ENCODE measurements around the gene PTPN3. TPM values are rescaled to one million over a fixed set of nuclear protein-coding genes. Genes with fewer than 3 reads are reported as not detected.

PTPN3 gene
- total and polyA plus RNA-seq, 2 experiments from 2014 or later: 1.4 to 2.6 TPM

DNA sequence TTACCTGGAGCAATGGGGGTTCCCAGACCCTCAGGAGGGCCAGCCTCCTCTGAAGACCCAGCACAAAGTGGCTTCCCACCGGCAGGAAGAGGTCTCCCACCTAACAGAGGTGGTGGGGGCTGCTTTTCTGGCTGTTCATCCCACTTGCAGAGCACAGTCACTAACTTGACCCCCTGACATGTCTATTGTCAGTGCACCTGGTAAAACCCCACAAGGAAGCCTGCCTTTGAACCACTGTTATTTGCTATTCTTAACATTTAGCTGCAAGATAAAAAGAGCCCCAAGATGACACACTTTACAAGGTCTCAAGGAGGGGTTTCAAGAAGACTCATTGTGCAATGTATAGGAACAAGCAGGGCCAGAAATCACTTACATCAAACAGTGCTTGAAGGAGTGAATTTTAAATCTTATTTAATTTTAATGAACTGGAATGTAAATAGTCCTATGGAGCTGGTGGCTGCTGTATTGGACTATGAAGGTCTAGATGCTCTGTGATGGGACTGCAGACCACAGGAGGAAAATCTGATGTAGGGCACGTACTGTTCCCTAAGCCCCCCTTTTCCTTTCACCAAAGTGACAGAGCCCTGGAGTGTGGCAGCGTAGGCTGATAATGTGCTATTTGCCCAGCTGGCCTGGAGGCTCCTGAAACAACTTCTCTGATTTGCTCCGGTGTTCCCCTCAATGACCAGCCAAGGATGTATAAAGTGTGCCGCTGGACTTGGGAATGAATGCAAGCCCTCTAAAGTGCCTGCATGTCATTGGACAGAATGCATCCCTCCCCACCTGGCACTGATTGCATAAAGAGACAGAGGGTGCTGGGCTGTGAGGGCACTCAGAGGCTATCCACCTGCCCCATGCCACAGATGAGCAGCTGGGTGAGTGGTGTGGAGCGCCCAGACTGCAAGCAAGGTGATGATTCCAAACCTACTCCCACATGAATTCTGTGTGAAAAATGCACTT, 80.2 kb downstream of the PTPN3 start (continued):
- TF ChIP-seq, protein P1, sequence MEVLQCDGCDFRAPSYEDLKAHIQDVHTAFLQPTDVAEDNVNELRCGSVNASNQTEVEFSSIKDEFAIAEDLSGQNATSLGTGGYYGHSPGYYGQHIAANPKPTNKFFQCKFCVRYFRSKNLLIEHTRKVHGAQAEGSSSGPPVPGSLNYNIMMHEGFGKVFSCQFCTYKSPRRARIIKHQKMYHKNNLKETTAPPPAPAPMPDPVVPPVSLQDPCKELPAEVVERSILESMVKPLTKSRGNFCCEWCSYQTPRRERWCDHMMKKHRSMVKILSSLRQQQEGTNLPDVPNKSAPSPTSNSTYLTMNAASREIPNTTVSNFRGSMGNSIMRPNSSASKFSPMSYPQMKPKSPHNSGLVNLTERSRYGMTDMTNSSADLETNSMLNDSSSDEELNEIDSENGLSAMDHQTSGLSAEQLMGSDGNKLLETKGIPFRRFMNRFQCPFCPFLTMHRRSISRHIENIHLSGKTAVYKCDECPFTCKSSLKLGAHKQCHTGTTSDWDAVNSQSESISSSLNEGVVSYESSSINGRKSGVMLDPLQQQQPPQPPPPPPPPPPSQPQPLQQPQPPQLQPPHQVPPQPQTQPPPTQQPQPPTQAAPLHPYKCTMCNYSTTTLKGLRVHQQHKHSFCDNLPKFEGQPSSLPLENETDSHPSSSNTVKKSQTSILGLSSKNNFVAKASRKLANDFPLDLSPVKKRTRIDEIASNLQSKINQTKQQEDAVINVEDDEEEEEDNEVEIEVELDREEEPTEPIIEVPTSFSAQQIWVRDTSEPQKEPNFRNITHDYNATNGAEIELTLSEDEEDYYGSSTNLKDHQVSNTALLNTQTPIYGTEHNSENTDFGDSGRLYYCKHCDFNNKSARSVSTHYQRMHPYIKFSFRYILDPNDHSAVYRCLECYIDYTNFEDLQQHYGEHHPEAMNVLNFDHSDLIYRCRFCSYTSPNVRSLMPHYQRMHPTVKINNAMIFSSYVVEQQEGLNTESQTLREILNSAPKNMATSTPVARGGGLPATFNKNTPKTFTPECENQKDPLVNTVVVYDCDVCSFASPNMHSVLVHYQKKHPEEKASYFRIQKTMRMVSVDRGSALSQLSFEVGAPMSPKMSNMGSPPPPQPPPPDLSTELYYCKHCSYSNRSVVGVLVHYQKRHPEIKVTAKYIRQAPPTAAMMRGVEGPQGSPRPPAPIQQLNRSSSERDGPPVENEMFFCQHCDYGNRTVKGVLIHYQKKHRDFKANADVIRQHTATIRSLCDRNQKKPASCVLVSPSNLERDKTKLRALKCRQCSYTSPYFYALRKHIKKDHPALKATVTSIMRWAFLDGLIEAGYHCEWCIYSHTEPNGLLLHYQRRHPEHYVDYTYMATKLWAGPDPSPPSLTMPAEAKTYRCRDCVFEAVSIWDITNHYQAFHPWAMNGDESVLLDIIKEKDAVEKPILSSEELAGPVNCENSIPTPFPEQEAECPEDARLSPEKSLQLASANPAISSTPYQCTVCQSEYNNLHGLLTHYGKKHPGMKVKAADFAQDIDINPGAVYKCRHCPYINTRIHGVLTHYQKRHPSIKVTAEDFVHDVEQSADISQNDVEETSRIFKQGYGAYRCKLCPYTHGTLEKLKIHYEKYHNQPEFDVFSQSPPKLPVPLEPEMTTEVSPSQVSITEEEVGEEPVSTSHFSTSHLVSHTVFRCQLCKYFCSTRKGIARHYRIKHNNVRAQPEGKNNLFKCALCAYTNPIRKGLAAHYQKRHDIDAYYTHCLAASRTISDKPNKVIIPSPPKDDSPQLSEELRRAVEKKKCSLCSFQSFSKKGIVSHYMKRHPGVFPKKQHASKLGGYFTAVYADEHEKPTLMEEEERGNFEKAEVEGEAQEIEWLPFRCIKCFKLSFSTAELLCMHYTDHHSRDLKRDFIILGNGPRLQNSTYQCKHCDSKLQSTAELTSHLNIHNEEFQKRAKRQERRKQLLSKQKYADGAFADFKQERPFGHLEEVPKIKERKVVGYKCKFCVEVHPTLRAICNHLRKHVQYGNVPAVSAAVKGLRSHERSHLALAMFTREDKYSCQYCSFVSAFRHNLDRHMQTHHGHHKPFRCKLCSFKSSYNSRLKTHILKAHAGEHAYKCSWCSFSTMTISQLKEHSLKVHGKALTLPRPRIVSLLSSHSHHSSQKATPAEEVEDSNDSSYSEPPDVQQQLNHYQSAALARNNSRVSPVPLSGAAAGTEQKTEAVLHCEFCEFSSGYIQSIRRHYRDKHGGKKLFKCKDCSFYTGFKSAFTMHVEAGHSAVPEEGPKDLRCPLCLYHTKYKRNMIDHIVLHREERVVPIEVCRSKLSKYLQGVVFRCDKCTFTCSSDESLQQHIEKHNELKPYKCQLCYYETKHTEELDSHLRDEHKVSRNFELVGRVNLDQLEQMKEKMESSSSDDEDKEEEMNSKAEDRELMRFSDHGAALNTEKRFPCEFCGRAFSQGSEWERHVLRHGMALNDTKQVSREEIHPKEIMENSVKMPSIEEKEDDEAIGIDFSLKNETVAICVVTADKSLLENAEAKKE (CRISPR knock-in tag; IDR thresholded peaks at IDR 0.05): no peak
- no peak for TF ChIP-seq ZNF114 (CRISPR knock-in tag; IDR thresholded peaks at IDR 0.05)
- TF ChIP-seq JUNB (IDR thresholded peaks at IDR 0.05; ENCODE audit: unreplicated experiment): no peak

GRCh38 chr9:109417054-109417453, 81.1 kb downstream of the PTPN3 start:
- H3K4me1 Mint-ChIP-seq: peaks cover 28% of the 10 kb centered on the region
- H3K9me2 ChIP-seq (ENCODE audit: insufficient read depth): no peaks in the 10 kb centered on the region
- H3K9me3 Mint-ChIP-seq: no peaks in the 10 kb centered on the region
- H3K36me3 ChIP-seq (ENCODE audit: insufficient read depth): no peaks in the 10 kb centered on the region
- H3F3A ChIP-seq (replicated peaks; ENCODE audit: low read depth): no peaks in the 10 kb centered on the region
- H3K79me2 ChIP-seq (replicated peaks; ENCODE audit: insufficient read depth): no peaks in the 10 kb centered on the region
- H3K27me3 Mint-ChIP-seq (ENCODE audit: insufficient read depth, low read depth, poor library complexity): peaks cover 2% of the 10 kb centered on the region
- no peak overlapping the region for H3K27ac ChIP-seq (ENCODE audit: low read depth)
- no peaks in the 10 kb centered on the region for H3K27me3 ChIP-seq (ENCODE audit: insufficient read depth)
- H3K4me2 ChIP-seq: no peak overlapping the region
- no peak overlapping the region for H3K27ac Mint-ChIP-seq
- H3K4me3 ChIP-seq: no peak overlapping the region
- ATAC-seq: no peak
- no peak overlapping the region for H2AFZ ChIP-seq
- no peaks in the 10 kb centered on the region for H4K20me1 ChIP-seq (replicated peaks; ENCODE audit: insufficient read depth)
- H3K36me3 Mint-ChIP-seq (ENCODE audit: low read depth): no peaks in the 10 kb centered on the region
- no peak for DNase-seq (ENCODE audit: low spot score)
- no peak overlapping the region for H3K4me3 Mint-ChIP-seq
- peaks cover 9% of the 10 kb centered on the region for H3K4me1 ChIP-seq (ENCODE audit: insufficient read depth)
- TF ChIP-seq STAT1 (IDR thresholded peaks at IDR 0.05; ENCODE audit: unreplicated experiment): no peak
- TF ChIP-seq CREB1 (CRISPR knock-in tag; IDR thresholded peaks at IDR 0.05; ENCODE audit: low read depth): no peak
- no peak for TF ChIP-seq EZH2 (IDR thresholded peaks at IDR 0.05; ENCODE audit: low read depth, unreplicated experiment)
- no peak for TF ChIP-seq POLR2AphosphoS5 (IDR thresholded peaks at IDR 0.05; ENCODE audit: low read depth)
- TF ChIP-seq, protein P2, sequence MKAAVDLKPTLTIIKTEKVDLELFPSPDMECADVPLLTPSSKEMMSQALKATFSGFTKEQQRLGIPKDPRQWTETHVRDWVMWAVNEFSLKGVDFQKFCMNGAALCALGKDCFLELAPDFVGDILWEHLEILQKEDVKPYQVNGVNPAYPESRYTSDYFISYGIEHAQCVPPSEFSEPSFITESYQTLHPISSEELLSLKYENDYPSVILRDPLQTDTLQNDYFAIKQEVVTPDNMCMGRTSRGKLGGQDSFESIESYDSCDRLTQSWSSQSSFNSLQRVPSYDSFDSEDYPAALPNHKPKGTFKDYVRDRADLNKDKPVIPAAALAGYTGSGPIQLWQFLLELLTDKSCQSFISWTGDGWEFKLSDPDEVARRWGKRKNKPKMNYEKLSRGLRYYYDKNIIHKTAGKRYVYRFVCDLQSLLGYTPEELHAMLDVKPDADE (IDR thresholded peaks at IDR 0.05): no peak
- no peak for TF ChIP-seq EZH2phosphoT487 (IDR thresholded peaks at IDR 0.05; ENCODE audit: unreplicated experiment)
- no peak for TF ChIP-seq ZNF114 (CRISPR knock-in tag; IDR thresholded peaks at IDR 0.05)
- no peak for TF ChIP-seq ZNF331 (CRISPR knock-in tag; IDR thresholded peaks at IDR 0.05; ENCODE audit: low read depth)
- TF ChIP-seq, protein P3, sequence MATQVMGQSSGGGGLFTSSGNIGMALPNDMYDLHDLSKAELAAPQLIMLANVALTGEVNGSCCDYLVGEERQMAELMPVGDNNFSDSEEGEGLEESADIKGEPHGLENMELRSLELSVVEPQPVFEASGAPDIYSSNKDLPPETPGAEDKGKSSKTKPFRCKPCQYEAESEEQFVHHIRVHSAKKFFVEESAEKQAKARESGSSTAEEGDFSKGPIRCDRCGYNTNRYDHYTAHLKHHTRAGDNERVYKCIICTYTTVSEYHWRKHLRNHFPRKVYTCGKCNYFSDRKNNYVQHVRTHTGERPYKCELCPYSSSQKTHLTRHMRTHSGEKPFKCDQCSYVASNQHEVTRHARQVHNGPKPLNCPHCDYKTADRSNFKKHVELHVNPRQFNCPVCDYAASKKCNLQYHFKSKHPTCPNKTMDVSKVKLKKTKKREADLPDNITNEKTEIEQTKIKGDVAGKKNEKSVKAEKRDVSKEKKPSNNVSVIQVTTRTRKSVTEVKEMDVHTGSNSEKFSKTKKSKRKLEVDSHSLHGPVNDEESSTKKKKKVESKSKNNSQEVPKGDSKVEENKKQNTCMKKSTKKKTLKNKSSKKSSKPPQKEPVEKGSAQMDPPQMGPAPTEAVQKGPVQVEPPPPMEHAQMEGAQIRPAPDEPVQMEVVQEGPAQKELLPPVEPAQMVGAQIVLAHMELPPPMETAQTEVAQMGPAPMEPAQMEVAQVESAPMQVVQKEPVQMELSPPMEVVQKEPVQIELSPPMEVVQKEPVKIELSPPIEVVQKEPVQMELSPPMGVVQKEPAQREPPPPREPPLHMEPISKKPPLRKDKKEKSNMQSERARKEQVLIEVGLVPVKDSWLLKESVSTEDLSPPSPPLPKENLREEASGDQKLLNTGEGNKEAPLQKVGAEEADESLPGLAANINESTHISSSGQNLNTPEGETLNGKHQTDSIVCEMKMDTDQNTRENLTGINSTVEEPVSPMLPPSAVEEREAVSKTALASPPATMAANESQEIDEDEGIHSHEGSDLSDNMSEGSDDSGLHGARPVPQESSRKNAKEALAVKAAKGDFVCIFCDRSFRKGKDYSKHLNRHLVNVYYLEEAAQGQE (IDR thresholded peaks at IDR 0.05; ENCODE audit: unreplicated experiment): no peak
